22Rv1 (cell line): ENCODE measurements around the gene PARP3.

Source experiments
- CTCF ChIP-seq: fragments of 450-650 bp; IDR thresholded peaks from 2 replicates; pipeline ENCODE4 v1.5.1; 2017; ENCODE audit warnings: mild to moderate bottlenecking
- ZFX ChIP-seq: fragments of 450-650 bp; IDR thresholded peaks from 2 replicates; pipeline ENCODE4 v1.6.1; 2017; ENCODE audit warnings: antibody characterized with exemption, borderline replicate concordance

GRCh38 chr3:51957520-51958205 is 15.5 kb downstream of the PARP3 start:
- TF ChIP-seq CTCF (no peak), ZFX (no peak)
